Measurements from ENCODE around the gene AIRE. TPM values are rescaled to one million over a fixed set of nuclear protein-coding genes. Genes with fewer than 3 reads are reported as not detected.

AIRE gene
- total and polyA plus RNA-seq, 2 of the 13 experiments (the other 11 are each of a cell fraction or from before 2014, with no cell fraction given) = not detected

- TF ChIP-seq TFDP2 (CRISPR knock-in tag; IDR thresholded peaks at IDR 0.05) (no peak), ZNF556 (CRISPR knock-in tag; IDR thresholded peaks at IDR 0.05; ENCODE audit: borderline replicate concordance) (no peak), GFI1 (CRISPR knock-in tag; IDR thresholded peaks at IDR 0.05; ENCODE audit: borderline replicate concordance) (no peak), MAFF (IDR thresholded peaks at IDR 0.05; ENCODE audit: low read depth, low read length) (no peak), PLRG1 (conservative IDR thresholded peaks at IDR 0.05) (no peak), MXD1 (CRISPR knock-in tag; IDR thresholded peaks at IDR 0.05) (no peak; the same call in 1 of the 2 replicates), HDAC1 (CRISPR knock-in tag; IDR thresholded peaks at IDR 0.05) (peak; percentile 41), FOXA1 (IDR thresholded peaks at IDR 0.05) (no peak), FOXA1 (CRISPR knock-in tag; IDR thresholded peaks at IDR 0.05) (no peak), MBNL3 (CRISPR knock-in tag; conservative IDR thresholded peaks at IDR 0.05) (no peak), ZBTB37 (CRISPR knock-in tag; IDR thresholded peaks at IDR 0.05) (no peak), ZNF382 (CRISPR knock-in tag; IDR thresholded peaks at IDR 0.05; ENCODE audit: borderline replicate concordance) (no peak), TARDBP (CRISPR knock-in tag; IDR thresholded peaks at IDR 0.05) (0 out of 2 replicates have a peak, but pooled peaks have one; percentile 35), SAFB2 (CRISPR knock-in tag; IDR thresholded peaks at IDR 0.05; ENCODE audit: borderline replicate concordance, low read depth) (no peak), KLF9 (CRISPR knock-in tag; IDR thresholded peaks at IDR 0.05; ENCODE audit: low read depth) (0 out of 2 replicates have a peak, but pooled peaks have one; percentile 72), ZBTB21 (CRISPR knock-in tag; IDR thresholded peaks at IDR 0.05) (no peak), ASH2L (IDR thresholded peaks at IDR 0.05; ENCODE audit: insufficient read length, low read depth, low read length) (no peak), ZNF552 (CRISPR knock-in tag; IDR thresholded peaks at IDR 0.05; ENCODE audit: borderline replicate concordance) (no peak), ZNF768 (CRISPR knock-in tag; IDR thresholded peaks at IDR 0.05) (no peak), ZNF670 (CRISPR knock-in tag; IDR thresholded peaks at IDR 0.05; ENCODE audit: borderline replicate concordance) (no peak), ONECUT2 (CRISPR knock-in tag; IDR thresholded peaks at IDR 0.05) (peak; percentile 79), ZSCAN22 (CRISPR knock-in tag; IDR thresholded peaks at IDR 0.05) (no peak), ZNF550 (CRISPR knock-in tag; IDR thresholded peaks at IDR 0.05; ENCODE audit: borderline replicate concordance) (no peak), ZNF672 (CRISPR knock-in tag; IDR thresholded peaks at IDR 0.05) (no peak), SRSF4 (IDR thresholded peaks at IDR 0.05; ENCODE audit: low read depth, low read length, poor library complexity, severe bottlenecking) (no peak), ZNF362 (CRISPR knock-in tag; IDR thresholded peaks at IDR 0.05; ENCODE audit: borderline replicate concordance) (peak; percentile 73; the same call in 1 of the 2 replicates), ZNF652 (CRISPR knock-in tag; IDR thresholded peaks at IDR 0.05; ENCODE audit: borderline replicate concordance, low read depth) (no peak; the same call in 1 of the 2 replicates), XRCC5 (optimal IDR thresholded peaks at IDR 0.05; ENCODE audit: low read length) (peak; percentile 47), JARID2 (CRISPR knock-in tag; IDR thresholded peaks at IDR 0.05; ENCODE audit: insufficient replicate concordance) (no peak)
Observed at GRCh38 chr21:44303490-44303981, 17.9 kb downstream of the AIRE start (continued).

All from HepG2 (cell line).